GM23248 (cell line): ENCODE data around the gene DOCK9.

Source experiments
- EZH2 ChIP-seq: fragments of 200-600 bp; sonication (generic); IDR thresholded peaks from 2 replicates; pipeline ENCODE4 v1.6.1; 2018; ENCODE audit warnings: antibody characterized with exemption, mild to moderate bottlenecking; ENCODE audit not compliant: insufficient read depth, poor library complexity, severe bottlenecking
- EZH2phosphoT487 ChIP-seq: fragments of 200-600 bp; sonication (generic); IDR thresholded peaks from 2 replicates; pipeline ENCODE4 v1.6.1; 2018; ENCODE audit warnings: antibody characterized with exemption, moderate library complexity, mild to moderate bottlenecking, low read depth; ENCODE audit not compliant: insufficient read depth

- TF ChIP-seq EZH2 (no peak), EZH2phosphoT487 (no peak)
Observed at GRCh38 chr13:98835156-98835555, 142.7 kb downstream of the DOCK9 start.
